NCI-H2227 (cell line): ENCODE results near the gene DGCR8.

Source experiments
- DNase-seq: peaks from one replicate; lab custom pipeline; 2025; ENCODE audit not compliant: unreplicated experiment; lab: John Stamatoyannopoulos, UW

Gene DGCR8

DNA sequence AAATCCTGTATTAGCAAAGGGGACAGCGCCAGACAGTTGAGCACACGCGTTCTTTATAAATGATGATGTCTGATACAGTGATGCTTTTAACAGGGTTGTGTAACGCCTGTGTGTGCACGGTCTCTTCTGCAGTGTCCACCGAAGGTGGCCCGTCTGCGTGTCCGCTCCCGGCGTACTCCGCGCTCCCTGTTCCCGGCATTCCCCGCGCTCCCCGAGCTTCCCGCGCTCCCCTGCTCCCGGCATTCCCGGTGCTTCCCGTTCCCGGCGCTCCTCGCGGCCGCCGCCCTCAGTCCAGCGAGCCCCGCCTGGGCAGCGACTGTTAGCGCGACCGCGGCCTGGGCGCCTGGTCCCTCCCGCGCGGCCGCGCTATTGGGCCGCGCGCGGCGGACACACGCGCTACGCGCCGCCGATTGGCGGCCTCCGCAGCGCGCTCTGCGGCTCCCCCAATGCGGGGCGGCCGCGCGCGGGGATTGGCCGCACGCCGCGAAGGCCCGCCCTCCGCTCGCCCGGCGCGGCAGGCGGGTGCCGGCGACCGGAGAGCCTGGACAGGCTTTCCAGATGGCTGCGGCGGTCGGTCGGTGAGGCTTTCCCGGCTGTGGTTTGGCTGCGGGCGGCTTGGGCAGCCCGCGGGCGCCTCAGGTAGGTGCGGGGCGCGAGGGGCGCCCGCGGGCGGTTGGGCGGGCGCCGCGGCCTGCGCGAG is at the start of gene DGCR8:
Gene DGCR8, plus strand, starts transcription at position 497 of the 700 bp plus-strand sequence. CDS start 5,723 bp downstream, outside the sequence.
- DNase-seq, result peak; percentile 99

- no peak for DNase-seq
Observed at GRCh38 chr22:20031732-20032406, 48.2 kb upstream of the DGCR8 start.

DNA sequence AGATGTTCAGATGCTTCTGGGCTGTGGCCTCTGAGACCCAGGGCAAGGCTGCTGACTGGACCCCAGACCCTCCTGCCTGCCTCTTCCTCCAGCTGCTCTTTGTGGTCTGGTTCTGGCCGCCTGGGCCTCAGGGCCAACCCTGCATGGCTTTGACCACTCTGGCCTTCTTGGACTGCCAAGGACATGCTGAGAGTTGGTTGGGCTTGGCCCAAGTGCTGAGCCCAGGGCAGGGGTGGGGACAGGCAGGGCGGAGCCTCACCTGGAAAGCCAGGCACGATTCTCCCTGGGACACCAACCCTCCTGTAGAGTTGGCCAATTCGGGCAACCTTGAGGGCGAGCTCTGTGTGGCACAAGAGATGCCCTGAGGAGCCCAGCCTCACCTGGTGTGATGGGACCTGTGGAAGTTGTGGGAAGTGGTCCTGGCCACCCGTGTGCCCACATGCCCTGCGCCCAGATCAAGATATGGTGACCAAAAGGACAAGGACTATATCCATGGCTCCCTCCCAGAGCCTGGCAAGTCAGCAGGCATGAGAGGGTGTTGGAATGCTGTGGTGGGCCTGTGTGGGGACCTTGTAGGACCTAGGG is 47.5 kb upstream of the DGCR8 start:
- no peak for DNase-seq

- no peak for DNase-seq
Observed at GRCh38 chr22:20033045-20033706, 46.9 kb upstream of the DGCR8 start.

DNA sequence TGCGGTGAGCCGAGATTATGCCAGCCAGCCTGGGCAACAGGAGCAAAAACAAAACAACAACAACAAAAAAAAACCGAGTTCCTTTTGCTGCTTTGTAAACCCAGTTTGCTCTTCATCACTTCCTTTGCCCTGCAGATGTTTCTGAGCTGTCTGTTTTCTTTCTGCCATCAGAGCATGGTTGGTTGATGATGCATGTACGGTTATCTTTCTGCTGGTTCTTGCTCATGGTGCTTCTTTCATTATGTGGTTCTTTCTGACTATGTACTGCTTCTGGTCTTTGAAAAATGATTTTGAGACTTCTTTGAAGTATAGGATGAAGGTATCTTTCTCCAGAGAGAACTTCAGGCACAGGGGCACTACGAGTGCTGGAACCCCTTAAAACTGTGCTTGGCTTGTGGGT is 45.9 kb upstream of the DGCR8 start:
- no peak for DNase-seq

DNA sequence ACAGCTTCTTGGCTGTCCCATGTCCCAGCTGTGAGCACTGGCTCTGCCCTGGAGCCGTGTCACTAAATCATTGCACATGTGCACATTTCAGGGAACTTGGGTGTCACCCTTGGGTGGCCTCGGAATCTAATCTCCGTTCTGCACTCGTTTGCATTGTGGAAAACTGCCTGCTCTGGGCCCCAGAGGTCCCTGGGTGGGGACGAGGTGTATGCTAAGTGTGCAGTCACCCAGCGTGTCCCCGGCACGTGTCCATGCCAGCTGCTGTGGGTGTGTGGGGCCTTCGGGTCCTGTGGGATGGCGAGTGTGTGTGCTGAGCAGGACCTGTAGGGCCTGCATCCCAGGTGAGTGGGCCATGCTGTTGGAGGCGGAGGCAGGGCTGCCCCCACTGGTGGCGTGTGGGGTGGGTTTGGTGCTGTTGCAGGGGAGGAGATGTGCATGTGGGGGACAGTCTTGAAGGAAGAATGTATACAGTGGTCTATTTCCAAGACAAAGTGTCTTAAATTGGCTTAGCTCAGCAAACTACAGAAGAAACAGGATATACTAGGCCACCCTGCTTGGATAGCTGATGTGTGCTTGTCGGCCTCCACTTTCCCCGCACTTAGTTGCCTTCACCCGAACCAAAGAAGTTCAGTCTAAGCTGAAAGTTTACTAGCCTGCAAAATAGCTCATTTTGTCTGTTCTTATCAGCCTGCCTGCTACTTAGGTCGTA is 44.5 kb upstream of the DGCR8 start:
- DNase-seq, result no peak

DNA sequence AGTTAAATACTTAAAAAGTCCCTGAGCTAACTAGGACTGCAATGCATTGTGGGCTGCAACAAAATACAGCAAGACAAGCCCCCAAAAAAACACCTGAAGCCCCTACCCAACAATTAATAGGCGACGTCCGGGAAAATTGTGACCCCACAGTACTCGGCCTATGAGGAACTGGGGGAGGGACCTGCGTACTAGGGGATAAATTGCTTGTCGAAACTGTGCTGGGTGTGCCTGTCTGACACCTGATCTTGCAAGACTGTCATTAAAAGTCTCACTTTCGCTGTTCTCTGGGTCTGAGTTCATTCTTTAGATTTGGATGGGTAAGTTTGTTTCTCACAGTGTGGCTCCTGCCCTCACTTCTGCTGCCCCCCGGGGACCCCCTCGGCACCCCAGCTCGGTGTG is 44.0 kb upstream of the DGCR8 start:
- DNase-seq, result no peak

- DNase-seq, result no peak
Observed at GRCh38 chr22:20036535-20037392, 43.3 kb upstream of the DGCR8 start.

DNA sequence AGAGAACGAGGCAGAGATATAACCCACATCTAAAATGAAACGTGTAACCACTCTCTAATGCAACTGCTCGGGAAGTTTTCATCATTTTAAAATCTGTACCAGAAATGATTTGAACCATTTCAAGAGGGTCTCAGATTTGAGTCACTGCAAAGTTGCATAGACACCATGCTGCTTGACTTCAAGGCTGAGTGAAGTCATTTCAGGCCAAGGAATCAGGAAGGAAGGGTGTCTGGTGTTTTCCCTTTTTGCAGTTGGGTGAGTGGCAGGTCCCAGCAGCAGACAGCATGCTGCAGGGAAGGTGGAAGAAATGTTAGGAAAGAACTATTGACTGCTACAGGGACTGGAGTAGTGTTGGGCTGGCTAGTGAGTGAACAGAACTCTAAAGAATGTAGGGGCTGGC is 42.6 kb upstream of the DGCR8 start:
- DNase-seq, result no peak

- no peak for DNase-seq
Observed at GRCh38 chr22:20038574-20038973, 41.5 kb upstream of the DGCR8 start.

GRCh38 chr22:20039683-20040325 is 40.2 kb upstream of the DGCR8 start:
- no peak for DNase-seq

- DNase-seq, result no peak
Observed at GRCh38 chr22:20040327-20041200, 39.5 kb upstream of the DGCR8 start.

- DNase-seq, result no peak
Observed at GRCh38 chr22:20043057-20043996, 36.7 kb upstream of the DGCR8 start.

DNA sequence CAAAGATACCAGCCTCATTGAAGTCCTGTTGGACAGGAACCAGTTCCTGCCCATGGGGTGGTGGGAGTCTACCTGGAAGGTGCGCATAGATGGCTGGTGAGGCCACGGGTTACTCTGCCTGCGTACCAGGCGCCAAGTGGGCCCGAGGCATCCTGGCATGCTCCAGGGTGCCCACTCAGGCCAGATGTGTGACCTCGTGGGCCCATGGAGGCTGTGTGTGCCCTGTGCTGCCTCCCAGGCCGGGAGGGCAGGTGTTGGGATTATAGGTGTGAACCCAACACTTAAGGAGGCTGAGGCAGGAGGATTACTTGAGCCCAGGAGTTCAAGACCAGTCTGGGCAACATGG is 36.1 kb upstream of the DGCR8 start:
- DNase-seq, result no peak

DNA sequence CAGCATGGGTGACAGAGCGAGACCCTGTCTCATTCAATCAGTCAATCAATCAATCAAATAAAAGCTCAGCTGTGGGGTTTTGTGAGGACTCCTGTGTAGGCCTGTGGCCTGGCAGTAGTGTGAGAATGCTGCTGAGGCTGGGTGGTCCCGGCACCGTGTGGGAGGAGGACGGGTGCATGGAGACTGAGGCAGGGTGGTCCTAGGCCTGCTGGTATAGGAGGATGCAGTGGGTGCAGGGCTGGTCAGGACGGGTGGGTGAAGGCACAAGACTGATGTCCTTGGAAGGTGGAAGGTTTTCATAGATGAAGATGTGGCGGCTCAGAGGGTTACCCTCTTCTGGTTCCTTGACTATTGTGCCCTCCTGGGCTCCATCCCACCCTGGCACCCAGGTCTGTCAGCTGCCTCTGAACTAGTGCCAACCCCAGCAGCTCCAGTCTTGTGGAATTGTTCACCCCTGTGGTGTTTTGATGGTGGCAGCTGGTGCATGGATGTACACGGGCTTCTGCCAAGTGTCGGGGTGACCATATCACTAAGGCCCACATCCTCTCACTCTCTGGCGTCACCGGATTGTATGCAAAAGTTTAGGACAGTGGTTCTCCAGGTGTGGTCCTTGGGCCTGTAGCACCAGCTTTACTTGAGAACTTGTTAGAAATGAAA is 35.4 kb upstream of the DGCR8 start:
- DNase-seq, result no peak

- DNase-seq, result no peak
Observed at GRCh38 chr22:20046730-20047129, 33.3 kb upstream of the DGCR8 start.

DNA sequence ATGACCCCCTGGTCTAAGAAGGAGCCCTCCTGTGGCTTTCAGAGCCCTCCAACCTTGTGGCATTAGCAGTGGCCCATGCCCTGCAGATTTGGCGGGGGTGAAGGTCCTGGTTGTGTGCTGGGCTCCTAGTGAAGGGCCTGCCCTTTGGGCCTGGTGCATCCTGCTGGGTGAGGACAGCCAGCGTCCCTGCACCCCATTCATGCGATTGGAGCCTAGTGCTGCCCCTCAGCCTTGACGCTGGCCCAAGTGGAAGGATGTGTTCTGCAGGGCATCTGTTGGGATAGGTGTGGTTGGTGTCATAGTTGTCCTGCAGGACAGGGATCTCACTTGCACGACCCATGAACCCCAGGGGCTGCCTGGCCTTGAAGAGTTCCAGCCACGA is 28.1 kb upstream of the DGCR8 start:
- no peak for DNase-seq
